ENCODE results near the gene DYNC2I2.

Gene DYNC2I2

DNA sequence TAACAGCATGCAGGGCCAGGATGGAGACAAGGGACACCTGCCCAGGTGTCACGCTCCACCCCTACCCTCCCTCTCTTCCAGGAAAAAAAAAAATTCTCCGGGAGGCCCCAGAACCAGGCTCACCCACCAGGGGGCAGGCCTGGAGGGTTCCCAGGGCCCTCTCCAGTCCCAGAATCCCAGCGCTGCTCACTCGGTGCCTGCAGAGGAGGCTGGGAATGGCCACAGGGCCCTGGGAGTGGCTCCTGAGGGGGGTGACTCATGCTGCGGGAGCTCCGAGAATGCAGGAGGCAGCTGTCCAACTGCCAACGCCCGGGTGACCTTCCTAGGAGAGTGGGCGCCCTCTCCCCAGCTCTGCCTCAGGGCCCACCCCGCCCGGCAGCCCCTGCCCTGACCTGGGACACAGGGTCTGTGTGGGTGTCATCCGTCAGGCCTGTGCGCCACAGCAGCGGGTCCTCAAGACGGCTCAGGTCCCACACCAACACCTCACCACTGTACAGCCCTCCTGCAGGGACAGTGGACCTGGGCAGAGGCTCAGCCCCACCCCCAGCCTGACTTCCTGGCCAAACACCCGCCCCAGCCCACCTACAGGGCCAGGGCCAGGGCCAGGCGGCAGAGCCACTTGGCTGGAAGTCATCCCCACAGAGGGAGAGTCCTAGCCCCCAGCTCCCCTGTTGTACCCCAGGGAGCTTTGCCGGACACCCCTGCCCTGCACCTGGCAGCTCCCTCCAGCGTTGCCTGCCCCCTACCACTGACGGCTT is 21.2 kb downstream of the DYNC2I2 start:
- Histone ChIP-seq H3K27ac (no peak overlapping the region), H3K4me1 (peaks cover 13 to 40% (median 18%) of the 10 kb centered on the region in 10 experiments), H3K36me3 (peaks cover 33 to 99% (median 87%) of the 10 kb centered on the region in 11 experiments), H3K9ac (no peak overlapping the region), H3K27me3 (no peaks in the 10 kb centered on the region), H3K4me3 (no peak overlapping the region), H3K9me3 (replicated peaks in 1 of 11) (no peaks in the 10 kb centered on the region), H3K4me2 (no peak overlapping the region), H4K20me1 (peaks cover 0 to 61% (median 8%) of the 10 kb centered on the region in 11 experiments; a peak in 9 of 22 replicates)
- no peak for TF ChIP-seq Cebpa-rat (IDR thresholded peaks at IDR 0.05)

DNA sequence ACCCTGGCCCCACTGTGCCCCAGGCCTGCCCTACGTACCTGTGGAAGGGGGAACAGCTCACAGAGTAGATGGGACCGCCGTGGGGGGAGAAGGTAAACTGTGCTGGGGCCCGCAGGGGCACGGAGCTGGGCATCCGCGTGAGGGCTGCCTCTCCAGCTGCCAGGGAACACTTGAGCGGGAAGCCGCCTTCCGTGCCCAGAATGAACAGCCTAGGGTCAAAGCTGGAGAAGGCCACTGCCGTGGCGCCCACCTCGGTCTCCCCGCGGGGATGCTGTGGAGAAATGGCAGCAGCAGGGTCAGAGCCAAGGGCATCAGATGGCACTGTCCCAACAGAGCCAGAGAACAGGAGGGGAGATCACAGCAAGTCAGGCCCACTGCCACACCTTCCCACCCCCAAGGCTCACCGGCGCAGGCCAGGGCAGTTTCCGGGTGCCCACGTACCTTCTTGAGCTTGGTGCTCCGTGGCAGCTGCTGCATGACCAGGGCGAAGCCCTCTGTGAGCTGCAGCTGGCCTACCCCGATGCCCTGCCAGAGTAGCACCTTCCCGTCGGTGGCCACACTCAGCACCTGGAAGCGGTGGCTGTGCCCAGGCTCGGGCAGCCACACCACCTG is 21.9 kb downstream of the DYNC2I2 start:
- no peak overlapping the region for H3K4me2 ChIP-seq
- peaks cover 0 to 67% (median 11%) of the 10 kb centered on the region in 11 experiments; a peak in 12 of 22 replicates for H4K20me1 ChIP-seq
- H3K4me3 ChIP-seq = no peak overlapping the region
- H3K9me3 ChIP-seq (replicated peaks in 1 of 11) = no peaks in the 10 kb centered on the region
- no peaks in the 10 kb centered on the region for H3K27me3 ChIP-seq
- peaks cover 13 to 33% (median 18%) of the 10 kb centered on the region in 10 experiments for H3K4me1 ChIP-seq
- H3K36me3 ChIP-seq = peaks cover 39 to 99% (median 89%) of the 10 kb centered on the region in 11 experiments
- no peak overlapping the region for H3K9ac ChIP-seq
- no peak overlapping the region for H3K27ac ChIP-seq
- no peak for TF ChIP-seq Cebpa-rat (IDR thresholded peaks at IDR 0.05)

DNA sequence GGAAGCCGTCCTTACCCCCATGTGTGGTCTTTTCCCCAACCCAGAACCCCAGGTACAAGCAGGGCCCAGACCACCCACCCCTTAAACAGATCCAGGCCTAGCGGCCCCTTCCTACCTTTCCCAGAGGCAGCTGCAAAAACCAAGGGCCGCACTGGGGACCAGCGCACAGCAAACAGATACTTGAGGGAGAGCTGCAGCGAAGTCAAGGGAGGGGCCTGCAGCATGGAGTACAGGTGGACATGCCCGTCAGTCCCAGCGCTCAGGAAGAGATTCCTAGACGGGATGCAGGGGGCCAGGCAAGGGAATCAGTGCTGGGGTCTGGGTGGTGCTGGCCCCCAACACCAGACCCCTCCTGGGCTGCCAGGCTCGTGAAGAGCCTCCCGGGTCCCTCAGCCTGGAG is 22.5 kb downstream of the DYNC2I2 start:
- peaks cover 46 to 99% (median 89%) of the 10 kb centered on the region in 11 experiments for H3K36me3 ChIP-seq
- H3K4me3 ChIP-seq = no peak overlapping the region
- no peaks in the 10 kb centered on the region for H3K9me3 ChIP-seq (replicated peaks in 1 of 11)
- H4K20me1 ChIP-seq = peaks cover 0 to 74% (median 11%) of the 10 kb centered on the region in 11 experiments; a peak in 12 of 22 replicates
- H3K4me1 ChIP-seq = peaks cover 13 to 26% (median 18%) of the 10 kb centered on the region in 10 experiments
- TF ChIP-seq Cebpa-rat (IDR thresholded peaks at IDR 0.05) = no peak
- H3K27ac ChIP-seq = no peak overlapping the region
- H3K9ac ChIP-seq = no peak overlapping the region
- no peak overlapping the region for H3K4me2 ChIP-seq
- H3K27me3 ChIP-seq = no peaks in the 10 kb centered on the region

DNA sequence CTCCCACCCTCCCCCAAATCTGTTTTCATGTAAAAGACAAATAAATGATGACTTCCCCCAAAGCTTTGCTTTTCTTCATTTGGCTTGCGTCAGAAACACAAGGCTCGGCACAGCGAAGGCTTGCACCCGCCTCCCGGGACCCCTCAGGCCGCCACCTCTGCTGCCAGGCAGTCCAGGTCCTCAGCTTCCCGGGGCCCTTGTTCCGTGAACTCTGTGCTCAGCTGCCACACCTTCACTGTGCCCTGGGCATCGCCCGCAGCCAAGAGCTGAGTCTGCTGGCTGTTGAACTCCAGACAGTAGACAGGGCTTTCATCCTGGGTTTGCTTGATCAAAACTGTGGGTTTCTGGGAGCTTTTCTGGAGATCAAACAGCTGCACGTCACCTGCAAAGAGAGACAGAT is 23.0 kb downstream of the DYNC2I2 start:
- Histone ChIP-seq H3K27me3 (no peaks in the 10 kb centered on the region), H4K20me1 (peaks cover 0 to 79% (median 15%) of the 10 kb centered on the region in 11 experiments; a peak in 12 of 22 replicates), H3K9ac (no peak overlapping the region), H3K4me1 (peaks cover 8 to 21% (median 14%) of the 10 kb centered on the region in 10 experiments), H3K4me2 (no peak overlapping the region), H3K4me3 (no peak overlapping the region), H3K36me3 (peaks cover 51 to 99% (median 89%) of the 10 kb centered on the region in 11 experiments), H3K9me3 (replicated peaks in 1 of 11) (no peaks in the 10 kb centered on the region), H3K27ac (no peak overlapping the region)
- no peak for TF ChIP-seq Cebpa-rat (IDR thresholded peaks at IDR 0.05)

DNA sequence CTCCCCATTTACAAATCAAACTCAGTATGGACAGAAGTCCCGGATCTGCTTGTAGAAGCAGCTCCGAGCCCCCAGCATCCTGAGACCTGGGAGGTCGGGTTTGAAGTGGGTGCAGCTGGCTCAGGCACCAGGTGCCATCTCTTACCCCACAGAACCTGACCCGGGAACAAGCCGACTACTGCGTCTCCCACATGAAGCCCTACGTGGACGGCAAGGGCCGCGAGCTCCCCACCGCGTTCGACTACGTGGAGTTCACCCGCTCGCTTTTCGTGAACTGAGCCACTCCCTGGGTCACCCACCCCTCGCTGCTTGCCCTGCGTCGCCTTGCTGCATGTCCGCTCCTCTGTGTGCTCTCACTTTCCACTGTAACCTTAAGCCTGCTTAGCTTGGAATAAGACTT is 23.6 kb downstream of the DYNC2I2 start:
- no peak overlapping the region for H3K27ac ChIP-seq
- H3K36me3 ChIP-seq = peaks cover 56 to 99% (median 91%) of the 10 kb centered on the region in 11 experiments
- H3K9ac ChIP-seq = no peak overlapping the region
- H3K4me3 ChIP-seq = no peak overlapping the region
- peaks cover 2 to 16% (median 8%) of the 10 kb centered on the region in 10 experiments; a peak in 17 of 20 replicates for H3K4me1 ChIP-seq
- H3K4me2 ChIP-seq = no peak overlapping the region
- no peaks in the 10 kb centered on the region for H3K27me3 ChIP-seq
- H3K9me3 ChIP-seq (replicated peaks in 1 of 11) = no peaks in the 10 kb centered on the region
- H4K20me1 ChIP-seq = peaks cover 0 to 84% (median 20%) of the 10 kb centered on the region in 11 experiments; a peak in 13 of 22 replicates
- no peak for TF ChIP-seq Cebpa-rat (IDR thresholded peaks at IDR 0.05)

DNA sequence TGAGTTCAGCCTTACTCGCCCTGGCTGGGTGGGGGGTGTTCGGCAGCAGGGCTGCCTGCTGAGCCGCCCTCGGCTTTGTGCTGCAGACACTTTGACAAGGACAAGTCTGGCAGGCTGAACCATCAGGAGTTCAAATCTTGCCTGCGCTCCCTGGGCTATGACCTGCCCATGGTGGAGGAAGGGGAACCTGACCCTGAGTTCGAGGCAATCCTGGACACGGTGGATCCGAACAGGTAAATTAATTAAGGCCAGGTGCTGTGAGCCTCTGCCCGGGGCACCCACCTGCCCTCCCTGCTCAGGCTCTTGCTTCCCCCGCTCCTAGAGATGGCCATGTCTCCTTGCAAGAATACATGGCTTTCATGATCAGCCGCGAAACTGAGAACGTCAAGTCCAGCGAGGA is 24.2 kb downstream of the DYNC2I2 start:
- H3K4me3 ChIP-seq = no peak overlapping the region
- peaks cover 62 to 100% (median 96%) of the 10 kb centered on the region in 11 experiments for H3K36me3 ChIP-seq
- H3K27me3 ChIP-seq = no peaks in the 10 kb centered on the region
- H3K9me3 ChIP-seq (replicated peaks in 1 of 11) = no peaks in the 10 kb centered on the region
- no peak for TF ChIP-seq Cebpa-rat (IDR thresholded peaks at IDR 0.05)
- H3K9ac ChIP-seq = no peak overlapping the region
- peaks cover 0 to 10% (median 3%) of the 10 kb centered on the region in 10 experiments; a peak in 15 of 20 replicates for H3K4me1 ChIP-seq
- H3K27ac ChIP-seq = no peak overlapping the region
- no peak overlapping the region for H3K4me2 ChIP-seq
- peaks cover 0 to 89% (median 23%) of the 10 kb centered on the region in 11 experiments; a peak in 13 of 22 replicates for H4K20me1 ChIP-seq

DNA sequence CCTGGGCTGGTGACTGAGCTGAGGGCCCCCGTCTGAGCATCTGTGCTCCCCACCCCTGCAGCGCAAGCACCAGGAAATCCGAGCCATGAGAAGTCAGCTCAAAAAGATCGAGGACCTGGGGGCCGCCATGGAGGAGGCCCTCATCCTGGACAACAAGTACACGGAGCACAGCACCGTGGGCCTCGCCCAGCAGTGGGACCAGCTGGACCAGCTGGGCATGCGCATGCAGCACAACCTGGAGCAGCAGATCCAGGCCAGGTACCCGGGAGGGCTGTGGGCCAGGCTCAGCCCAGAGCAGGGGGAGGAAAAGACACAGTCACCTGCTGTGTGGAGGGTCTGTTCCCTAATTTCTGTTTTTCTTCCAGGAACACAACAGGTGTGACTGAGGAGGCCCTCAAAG is 24.6 kb downstream of the DYNC2I2 start:
- Histone ChIP-seq H3K27me3 (no peaks in the 10 kb centered on the region), H3K9ac (no peak overlapping the region), H3K4me2 (no peak overlapping the region), H3K4me1 (peaks cover 0 to 6% (median 0%) of the 10 kb centered on the region in 10 experiments; a peak in 6 of 20 replicates), H3K27ac (no peak overlapping the region), H3K9me3 (replicated peaks in 1 of 11) (no peaks in the 10 kb centered on the region), H3K4me3 (no peak overlapping the region), H3K36me3 (peaks cover 66 to 100% (median 97%) of the 10 kb centered on the region in 11 experiments), H4K20me1 (peaks cover 0 to 89% (median 23%) of the 10 kb centered on the region in 11 experiments; a peak in 13 of 22 replicates)
- no peak for TF ChIP-seq Cebpa-rat (IDR thresholded peaks at IDR 0.05)

DNA sequence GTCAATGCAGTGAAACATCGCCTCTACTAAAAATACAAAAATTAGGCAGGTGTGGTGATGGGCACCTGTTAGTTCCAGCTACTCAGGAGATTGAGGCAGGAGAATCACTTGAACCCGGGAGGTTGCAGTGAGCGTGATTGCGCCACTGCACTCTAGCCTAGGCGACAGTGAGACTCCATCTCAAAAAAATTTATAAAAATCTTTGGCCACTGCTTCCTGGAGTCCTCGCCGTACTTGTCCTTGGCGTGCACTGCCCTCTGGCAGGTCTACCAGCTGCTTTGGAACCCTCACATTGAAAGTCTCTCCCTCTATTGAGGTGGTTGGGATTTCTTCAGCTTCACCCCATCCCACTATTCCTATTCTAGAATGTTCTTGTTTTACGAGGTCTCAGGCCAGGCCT is 25.0 kb downstream of the DYNC2I2 start:
- no peak for TF ChIP-seq Cebpa-rat (IDR thresholded peaks at IDR 0.05)
- H3K4me1 ChIP-seq = peaks cover 0 to 2% (median 0%) of the 10 kb centered on the region in 10 experiments; a peak in 2 of 20 replicates
- peaks cover 71 to 100% (median 97%) of the 10 kb centered on the region in 11 experiments for H3K36me3 ChIP-seq

DNA sequence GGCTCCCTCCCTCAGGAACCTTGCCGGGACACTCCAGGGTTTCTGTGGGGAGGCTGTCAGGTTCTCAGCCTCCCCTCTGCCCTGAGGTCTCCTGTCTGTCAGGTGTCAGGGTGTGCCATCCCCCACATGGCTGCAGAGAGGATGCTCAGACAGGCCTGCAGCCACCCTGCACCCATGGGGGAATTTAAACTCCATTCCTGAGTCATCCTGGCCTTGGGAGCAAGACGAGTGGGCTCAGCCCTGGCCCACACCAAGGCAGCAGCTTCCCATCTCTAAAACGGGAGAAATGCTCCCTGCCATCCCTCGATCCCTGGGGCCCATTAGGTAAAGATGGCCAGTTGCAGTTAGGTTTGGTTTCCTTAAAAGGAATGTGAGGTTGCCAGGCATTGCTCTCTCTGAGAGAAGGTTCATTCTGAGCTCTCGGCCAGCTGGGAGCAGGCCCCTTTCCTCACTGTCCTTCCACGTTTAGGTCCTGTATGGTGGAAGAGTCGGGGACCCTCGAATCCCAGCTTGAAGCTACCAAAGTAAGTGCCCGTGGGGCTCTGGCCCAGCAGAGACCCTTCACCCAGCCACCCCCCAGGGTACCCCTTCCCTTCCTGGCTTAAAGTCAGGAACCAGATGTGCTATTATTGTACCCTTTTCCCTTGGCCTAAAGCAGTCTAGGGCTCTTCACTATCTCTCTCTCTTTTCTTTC is 26.6 kb downstream of the DYNC2I2 start:
- H3K4me2 ChIP-seq = no peak overlapping the region
- no peaks in the 10 kb centered on the region for H3K9me3 ChIP-seq (replicated peaks in 1 of 11)
- no peak for TF ChIP-seq Cebpa-rat (IDR thresholded peaks at IDR 0.05)
- no peak overlapping the region for H3K9ac ChIP-seq
- peaks cover 0 to 85% (median 23%) of the 10 kb centered on the region in 11 experiments; a peak in 14 of 22 replicates for H4K20me1 ChIP-seq
- H3K27ac ChIP-seq = no peak overlapping the region
- peaks cover 87 to 100% (median 100%) of the 10 kb centered on the region in 11 experiments for H3K36me3 ChIP-seq
- no peak overlapping the region for H3K4me3 ChIP-seq
- no peaks in the 10 kb centered on the region for H3K27me3 ChIP-seq
- H3K4me1 ChIP-seq = no peaks in the 10 kb centered on the region

More for the DNA sequence above, 25.0 kb downstream of the DYNC2I2 start:
- Histone ChIP-seq H3K27ac (no peak overlapping the region), H4K20me1 (peaks cover 0 to 89% (median 23%) of the 10 kb centered on the region in 11 experiments; a peak in 13 of 22 replicates), H3K27me3 (no peaks in the 10 kb centered on the region), H3K9ac (no peak overlapping the region), H3K9me3 (replicated peaks in 1 of 11) (no peaks in the 10 kb centered on the region), H3K4me3 (no peak overlapping the region), H3K4me2 (no peak overlapping the region)
